ENCODE data around the gene THRB.

THRB gene

DNA sequence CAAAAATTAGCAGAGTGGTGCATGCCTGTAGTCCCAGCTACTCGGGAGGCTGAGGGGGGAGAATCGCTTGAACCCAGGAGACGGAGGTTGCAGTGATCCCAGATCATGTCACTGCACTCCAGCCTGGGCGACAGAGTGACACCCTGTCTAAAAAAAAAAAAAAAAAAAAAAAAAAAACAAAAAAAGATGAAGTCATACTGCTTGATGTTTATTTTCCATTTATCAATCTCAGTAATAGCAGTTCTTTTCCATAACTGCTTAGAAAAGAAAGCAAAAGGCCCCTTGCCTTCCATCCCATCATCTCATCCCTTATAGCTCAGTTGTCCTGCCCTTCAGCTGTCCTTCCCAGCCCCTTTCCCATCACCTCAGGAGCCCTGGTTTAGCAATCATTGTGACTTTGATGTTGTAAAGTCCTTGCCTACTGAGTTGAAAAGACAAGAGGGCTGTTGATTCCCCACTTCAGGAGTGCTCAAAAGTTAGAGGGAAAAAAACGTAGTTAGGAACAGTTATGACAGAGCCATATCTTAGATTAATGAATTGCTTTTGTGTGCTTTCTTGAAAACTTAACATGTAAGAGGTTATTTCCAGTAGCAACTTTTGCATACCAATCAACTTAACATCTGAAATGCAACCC lies 18.0 kb upstream of the THRB start:
- DNase-seq (ENCODE audit: low read depth), result no peak

DNA sequence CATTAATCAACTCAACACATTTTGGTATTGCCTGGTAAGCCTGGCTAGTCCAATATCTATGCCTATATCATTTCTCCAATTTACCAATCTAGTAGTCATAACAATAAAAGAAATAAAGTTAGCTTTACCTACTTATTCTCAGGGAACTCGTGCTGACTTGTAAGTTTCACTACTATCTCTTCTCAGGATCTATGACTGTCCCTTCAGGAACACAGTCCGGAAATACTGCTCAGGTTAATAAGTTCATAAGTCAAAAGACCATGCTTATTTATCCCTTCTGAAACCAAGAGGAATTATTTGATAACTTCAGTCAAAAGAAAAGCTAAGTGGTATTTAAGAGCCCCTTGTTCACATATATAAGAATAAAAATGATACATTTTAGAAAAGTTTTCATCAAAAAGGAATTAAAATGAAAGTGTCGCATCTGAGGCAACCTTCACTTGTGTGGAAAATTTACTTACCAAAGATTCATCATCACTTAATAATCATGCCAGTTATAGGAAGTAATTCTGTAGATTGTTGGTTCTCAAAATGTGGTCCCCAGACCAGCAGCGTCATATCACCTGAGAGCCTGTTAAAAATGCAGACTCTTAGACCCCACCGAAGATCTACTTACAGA lies 15.5 kb upstream of the THRB start:
- DNase-seq (ENCODE audit: low read depth), result no peak

DNA sequence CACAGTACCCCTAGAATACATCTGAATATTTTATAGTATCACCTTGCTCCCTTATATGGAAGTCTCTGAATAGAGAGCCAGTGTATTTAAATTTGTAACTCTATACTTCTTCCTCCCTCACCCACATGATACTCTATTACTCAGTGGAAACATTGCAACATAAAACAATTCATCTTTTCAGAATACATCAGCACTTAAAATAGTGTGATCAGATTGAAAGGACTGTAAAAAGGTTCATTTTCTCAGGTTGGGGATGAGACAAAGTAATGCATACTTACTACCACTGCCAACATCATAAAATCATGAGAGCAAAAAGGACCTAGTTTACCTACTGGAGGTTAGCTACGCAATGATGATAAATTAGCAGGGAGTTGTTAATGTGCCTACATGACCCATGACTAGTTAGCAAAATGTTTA lies 13.8 kb upstream of the THRB start:
- no peak for DNase-seq (ENCODE audit: low read depth)

DNA sequence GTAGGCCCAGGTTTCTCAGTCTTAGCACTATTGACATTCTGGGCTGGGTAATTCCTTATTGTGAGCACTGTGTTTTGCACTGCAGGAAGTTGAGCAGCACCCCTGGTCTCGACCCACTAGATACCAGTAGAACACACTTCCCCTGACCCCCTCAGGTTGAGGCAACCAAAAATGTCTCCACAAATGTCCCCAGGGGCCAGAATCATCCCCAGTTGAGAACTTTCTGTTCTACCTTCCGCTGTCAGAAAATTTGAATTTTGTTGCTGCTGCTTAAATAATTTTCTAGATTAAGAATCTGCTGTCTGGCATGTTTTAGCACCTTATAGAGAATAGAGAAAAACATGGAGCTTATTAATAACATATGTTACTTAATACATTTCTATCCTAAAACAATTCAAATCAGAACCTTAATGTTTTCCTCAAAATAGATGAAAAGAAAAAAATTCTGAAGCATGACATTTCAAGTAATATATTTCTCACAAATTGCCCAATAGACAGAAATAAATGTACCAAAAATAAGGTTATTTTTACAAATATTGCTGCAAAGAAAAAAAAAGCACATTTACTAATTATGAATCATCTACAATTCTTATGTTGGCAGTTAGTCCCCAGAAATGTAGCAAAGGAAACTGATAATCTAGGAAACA lies 13.2 kb upstream of the THRB start:
- no peak for DNase-seq (ENCODE audit: low read depth)

DNA sequence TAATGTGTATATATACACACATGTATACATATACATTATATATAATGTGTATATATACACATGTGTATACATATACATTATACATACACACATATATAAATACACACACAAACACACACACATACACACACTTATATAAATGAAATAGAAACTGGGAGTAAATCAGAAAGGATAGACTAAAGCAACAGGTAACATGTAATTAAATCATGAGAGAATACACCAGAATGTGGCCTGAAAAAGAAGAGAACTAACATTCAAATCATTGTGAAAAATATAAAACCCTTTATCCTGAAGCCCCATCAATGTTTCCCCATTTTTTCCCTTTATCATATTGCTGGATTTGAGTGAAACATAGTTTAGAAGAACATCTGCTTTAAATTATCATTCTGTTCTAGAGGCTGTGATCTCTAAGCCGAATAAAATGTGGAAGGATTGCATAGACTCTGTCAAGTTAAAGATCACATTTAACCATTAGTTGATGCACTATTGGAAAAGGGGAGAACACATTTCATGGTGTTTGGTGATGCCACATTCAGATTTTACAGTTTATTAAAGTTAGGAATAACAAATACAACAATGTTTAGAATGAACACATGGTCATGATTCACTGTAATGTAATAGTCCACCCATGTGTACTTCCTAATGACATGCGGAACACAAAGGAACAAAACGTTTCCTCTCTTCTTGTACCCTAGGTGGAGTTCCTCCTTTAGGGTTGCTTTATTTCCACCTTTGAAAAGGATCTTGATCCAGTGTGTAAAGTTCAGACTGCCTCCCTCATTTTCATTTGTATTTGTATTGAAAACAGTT lies 12.5 kb upstream of the THRB start:
- no peak for DNase-seq (ENCODE audit: low read depth)

DNA sequence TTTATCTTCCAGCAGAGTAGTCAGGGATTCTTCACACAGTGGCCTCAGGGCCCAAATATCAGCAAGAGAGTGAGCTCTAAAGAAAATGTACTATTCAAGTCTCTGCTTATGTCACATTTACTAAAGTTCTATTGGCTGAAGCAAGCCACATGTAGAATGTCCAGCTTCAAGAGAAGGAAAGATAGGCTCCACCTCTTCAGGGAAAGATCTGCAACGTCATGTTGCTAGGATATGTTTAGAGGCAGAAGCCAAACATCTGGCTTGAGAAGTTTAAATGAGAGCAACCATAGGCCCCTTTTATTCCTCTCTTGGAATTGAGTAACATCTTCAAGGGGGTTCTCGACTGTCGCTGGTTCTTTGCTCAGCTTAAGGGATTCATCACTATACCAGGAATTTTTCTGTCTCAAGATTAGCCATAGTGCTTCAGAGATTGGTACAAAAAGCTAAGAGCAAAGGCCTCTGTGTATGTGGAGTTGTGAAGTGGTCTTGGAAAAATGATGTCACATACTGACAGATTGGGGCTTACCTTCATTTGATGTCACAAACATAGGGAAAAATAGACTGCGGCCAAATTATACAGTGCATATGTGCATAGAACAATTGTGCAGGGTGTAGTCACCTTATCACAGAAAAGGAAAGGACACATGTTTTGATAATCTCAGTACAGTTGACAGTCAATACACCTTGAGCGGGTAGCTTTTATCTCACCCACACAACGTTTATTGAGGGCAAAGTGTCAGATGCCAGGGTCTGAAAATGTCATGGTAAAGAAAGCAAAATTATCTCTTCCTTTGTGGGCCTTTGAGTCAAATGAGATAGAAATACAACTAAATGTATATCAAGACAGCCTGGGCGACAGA lies 11.3 kb upstream of the THRB start:
- DNase-seq (ENCODE audit: low read depth), result no peak

DNA sequence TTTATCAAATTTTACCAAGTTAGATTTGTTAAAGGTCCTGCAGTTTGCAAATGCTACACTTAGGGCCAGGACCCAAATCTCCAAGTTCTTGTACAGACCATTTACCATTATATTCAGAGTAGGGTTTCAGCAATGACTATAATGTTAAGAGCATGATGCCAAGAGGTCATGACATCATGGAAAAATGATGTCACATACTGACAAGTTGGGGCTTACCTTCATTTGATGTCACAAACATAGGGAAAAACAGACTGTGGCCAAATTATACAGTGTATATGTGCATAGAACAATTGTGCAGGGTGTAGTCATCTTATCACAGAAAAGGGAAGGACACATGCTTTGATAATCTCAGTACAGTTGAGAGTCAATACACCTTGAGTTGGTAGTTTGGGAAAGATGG lies 10.1 kb upstream of the THRB start:
- DNase-seq (ENCODE audit: low read depth), result no peak

DNA sequence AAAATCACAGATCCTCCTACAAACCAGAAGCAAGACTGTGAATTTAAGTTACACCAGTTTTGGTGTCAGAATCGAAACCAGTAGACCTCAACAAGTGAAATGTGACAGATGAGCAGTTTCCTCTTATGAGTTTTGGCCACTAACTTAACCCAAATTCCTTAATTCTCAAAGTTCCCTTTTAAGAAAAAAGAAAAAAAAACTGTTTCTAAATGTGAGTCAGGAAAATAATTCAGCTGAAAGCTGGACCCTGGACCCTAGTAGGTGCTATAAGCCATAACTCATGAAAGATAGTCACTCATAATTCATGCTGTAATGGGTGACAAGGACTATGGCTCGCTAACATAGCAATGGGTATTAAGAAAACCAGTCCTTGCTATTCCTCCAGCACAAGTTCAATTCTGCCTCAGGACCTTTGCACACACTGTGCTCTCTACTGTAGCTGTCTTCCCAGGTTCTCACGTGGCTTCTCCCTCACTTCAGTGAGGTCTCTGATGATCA lies 9.0 kb upstream of the THRB start:
- no peak for DNase-seq (ENCODE audit: low read depth)

DNA sequence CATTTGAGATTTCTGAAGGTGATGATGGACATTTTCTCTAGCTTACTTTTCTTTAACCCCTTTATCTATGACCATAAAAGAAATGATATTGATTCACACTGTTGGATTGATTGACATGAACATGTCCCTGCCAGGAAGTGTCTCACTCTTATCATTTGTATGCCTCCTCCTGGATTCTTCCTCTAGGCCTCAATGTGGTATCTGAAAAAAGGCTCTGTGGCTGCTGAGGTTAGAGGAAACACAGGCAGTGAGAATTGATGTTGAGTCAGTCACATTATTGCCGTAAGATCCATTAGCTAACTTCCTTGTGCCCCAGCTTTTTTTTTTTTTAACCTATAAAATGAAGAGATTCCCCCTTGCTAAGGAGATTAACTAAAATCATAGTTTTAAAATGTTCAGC lies 8.0 kb upstream of the THRB start:
- no peak for DNase-seq (ENCODE audit: low read depth)

DNA sequence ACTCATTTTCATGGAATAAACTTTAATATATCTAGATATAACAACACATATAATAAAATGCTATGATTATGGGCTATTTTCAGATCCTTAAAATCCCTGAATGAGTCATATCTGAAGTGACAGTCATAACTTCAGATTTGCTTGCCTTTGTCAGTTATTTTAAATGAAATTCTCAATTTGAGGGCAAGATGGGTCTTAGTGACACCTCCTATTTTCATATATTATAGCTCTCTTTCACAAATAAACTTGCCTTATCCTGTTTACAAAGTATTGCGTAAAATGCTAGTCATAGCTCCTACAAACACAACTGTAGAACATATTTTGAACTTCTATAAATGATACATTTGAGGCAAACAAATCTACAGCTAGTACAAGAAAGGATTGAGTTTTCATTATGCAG lies 6.2 kb upstream of the THRB start:
- no peak for DNase-seq (ENCODE audit: low read depth)

DNA sequence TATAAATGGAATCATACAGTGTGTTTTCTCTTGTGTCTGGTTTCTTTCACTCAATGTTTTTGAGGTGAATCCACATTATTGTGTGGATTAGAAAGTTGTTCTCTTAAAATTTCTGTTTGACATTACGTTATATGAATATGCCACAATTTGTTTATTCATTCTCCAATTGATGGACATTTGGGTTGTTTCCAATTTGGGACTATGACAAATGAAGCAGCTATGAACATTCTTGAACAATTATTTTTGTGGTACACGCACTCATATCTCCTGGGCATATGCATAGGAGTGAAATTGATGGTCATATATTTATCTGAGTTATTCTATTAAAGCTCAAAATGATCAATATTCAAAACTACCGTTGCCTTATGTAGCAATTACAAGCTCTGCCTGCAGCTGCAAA lies 5.3 kb upstream of the THRB start:
- DNase-seq (ENCODE audit: low read depth), result no peak

DNA sequence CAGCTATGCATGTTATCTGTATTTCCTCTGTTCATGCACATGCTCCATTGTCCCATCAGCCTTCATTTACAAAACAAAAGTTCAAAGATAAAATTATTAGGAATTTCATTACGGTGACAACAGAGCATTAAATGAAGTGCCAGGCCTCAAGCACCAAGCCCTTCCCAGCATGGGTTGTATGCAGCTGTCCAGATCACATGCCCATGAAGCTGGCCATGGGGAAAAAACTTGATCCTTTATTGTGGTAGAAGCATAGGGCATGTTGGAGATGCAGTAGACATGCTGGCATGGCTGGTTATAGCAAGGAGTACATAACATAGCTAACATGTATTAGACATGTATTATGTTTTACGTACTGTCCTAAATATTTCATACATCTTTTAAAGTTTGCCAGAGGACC lies 4.1 kb upstream of the THRB start:
- DNase-seq (ENCODE audit: low read depth), result no peak

DNA sequence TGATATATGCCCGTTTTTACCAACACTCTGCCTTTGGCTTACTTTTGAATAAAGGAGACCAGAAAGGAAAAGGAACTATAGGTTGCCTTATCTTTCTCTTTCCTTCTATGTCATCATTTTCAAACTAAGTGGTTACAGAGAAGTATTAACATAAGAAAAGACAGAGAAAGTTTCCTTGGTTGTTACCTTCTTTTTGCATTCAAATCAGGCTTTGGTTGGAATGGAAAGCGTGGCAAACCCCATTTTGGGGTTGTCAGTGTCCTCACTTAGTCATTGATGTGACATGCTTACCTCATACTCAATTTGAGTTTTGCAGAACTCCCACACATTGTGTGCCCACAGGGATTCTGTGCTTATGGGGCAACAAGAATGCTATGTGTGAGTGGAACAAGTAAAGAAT lies 3.7 kb upstream of the THRB start:
- DNase-seq (ENCODE audit: low read depth), result no peak

DNA sequence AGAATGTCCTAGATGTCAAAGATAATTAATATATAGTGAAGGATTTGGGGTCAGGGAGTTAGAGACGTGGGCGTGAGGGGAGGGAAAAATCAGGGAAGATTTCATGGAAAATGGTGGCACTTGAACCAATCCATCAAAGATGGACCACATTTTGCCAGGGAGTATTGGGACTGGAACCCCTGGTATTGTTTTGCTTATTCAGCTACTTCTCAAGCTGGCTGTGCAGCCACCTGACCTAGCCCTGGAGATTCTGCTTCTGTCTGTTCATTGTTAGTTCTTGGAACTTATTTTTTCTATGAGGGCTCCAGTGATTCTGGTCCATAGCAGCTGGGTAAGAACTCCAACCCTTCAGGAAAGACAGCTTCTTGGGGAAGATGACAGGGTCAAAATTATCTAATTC lies 3.3 kb upstream of the THRB start:
- DNase-seq (ENCODE audit: low read depth), result no peak

DNA sequence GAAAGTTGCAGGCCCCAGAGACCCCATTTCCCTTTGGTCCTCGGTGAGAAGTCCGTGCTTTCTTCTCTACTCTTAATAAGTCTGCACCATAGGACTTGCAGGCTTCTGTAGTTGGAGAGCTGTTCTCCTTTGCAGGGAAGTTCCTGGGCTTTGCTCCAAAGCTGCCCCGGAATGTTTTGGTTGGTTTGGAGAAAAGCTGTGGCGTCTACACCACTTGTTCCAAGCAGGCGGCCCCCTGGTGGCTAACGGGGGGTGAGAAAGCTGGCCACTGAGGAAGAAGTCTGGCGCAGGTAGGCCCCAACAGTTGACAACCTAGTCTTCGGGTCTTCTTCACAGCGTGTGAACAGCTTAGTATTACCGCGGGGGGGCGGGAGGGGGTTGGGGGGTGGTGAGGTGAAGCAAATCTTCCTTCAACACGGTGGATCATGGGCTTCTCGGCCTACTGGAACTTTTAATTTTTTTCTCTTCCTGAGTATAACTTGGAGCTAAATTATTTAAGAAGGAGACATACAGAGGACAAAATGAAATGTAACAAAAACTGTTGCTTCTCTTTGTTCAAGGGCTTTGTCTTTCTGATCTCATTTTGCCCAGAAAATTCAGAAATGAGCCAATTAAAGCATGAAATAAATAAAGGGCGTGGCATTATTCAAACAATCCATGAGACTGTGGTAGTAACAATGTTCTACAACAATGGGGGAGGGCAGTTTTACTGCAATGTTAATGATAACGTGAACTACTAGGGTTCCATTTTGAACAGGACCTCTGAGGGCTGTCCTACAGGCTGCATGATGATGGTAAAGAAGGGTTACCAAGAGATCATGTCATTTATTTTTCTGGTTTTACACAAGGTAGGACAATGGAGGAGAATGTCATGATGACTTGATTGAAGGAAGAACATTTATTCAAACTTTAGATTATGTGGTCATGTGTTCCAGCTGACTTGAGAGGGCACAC lies 2.2 kb upstream of the THRB start:
- no peak for DNase-seq (ENCODE audit: low read depth)

DNA sequence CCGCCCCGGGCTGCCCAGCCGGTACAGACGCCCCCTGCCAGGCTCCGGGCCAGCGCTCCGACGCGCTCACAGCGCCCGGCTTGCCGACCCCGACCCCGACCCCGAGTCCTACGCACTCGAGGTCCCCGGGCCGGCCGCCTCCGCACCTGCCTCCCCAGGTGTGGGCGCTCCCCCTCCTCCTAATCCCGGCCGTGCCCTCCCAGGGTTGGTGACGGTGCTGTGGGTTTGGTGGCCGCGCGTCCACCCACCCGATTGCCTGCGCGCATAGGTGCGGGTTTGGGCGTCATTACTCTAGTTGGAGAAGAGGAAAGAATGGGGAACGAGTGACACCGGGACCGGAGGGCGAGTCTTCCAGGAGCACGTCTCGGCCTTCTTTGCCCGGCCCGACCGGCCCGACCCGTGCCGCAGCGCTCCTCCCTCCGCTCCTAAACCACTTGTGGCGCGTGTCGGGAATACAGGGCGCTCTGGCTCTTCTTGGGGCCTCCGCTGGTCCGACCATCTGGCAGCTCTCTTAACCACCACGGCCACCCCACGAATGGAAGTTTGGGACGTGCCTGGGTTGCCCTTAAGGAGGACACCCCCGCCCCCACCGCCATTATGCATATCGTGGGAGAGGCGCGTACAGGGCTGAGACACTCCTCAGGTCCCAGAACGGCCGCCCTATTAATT lies 810 bp upstream of the THRB start:
- no peak for DNase-seq (ENCODE audit: low read depth)

DNA sequence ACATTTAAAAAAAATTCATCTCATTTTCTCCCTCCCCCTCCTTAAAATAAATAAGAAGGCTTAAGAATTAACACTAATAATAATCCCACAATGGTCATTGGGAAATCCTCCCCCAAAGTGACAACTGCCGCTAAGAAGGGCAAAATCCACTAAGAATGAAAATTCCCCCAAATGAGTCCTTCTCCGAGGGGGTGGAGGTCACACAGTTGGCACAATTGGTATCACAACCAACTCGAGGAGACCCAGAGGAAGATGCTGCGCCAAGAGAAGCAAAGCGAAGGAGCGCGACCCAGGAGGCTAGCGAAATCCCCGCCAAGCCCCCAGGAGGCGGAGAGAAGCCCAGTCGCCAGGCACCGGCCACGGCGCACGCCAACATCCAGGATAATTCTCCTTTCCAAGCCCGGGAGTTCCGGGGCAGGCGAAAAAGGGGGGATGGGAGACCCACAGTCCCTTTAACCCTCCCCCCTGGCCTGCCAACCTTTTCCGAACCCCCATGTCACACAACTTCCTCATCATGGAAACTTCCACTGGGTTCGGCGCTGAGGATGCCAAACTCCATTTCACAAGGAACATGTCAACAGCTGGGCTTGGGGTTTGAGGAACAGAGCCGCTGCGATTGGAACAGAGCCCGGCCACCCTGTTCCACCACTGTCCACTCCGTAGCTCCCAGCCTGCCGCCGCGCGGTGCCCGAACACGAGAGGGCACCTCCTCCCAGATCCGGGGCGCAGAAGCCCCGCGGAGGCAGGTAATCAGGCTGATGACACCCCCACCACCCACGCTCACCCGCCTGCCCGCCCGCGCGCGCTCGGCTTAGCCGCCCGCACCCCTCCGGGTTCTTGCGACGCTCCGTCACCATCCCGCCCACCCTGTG lies 668 bp downstream of the THRB start:
- no peak for DNase-seq (ENCODE audit: low read depth)

DNA sequence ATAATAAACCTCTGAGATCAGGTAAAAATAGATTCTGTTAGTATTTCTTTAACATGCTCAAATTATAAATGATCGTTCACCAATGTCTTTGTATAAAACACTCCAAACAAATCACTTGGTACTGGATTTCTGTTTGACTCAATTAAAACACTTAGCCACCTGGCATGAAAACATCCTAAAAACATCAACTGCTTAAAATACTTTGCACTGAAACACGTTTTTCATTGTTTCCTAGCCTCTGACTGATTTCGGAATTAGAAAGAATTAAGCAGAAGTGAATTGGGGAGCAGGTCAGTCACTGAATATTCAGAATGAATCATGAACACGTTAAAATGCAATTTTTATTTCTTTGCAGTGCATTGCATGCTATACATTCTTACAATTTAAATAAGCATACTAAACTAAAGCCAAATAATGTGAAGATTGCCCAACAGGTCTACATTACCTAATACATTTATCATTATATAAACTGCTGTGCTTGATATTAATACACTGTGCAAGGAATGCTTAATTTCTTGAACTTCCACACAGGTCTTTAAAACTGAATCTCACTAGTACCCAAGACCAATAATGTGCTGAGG lies 1.6 kb downstream of the THRB start:
- DNase-seq (ENCODE audit: low read depth), result no peak

DNA sequence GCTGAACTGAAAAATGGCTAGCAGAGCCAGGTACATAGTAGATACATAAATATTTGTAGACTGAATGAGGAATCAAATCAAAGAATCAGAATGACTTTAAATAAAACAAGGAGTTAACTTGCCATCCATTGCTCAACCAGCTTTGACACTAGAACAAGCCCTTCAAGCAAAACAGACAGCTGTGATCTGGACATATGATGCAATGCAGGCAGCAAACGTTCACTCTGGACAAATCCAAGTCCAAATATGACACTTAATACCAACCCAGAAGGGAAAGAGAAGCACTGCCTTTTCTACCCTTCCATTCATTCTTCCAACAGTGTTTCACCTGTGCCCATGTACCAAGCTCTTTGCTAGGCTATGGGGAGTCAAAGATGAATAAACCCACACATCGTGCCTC lies 4.5 kb downstream of the THRB start:
- DNase-seq (ENCODE audit: low read depth), result no peak

Measured in GM04503 (cell line).